Measurements from ENCODE around the gene HS2ST1. TPM values are rescaled to one million over a fixed set of nuclear protein-coding genes. Genes with fewer than 3 reads are reported as not detected.

The HS2ST1 gene
- total RNA-seq, 2 experiments from 2014 or later: 16.8 to 21.6 TPM

DNA sequence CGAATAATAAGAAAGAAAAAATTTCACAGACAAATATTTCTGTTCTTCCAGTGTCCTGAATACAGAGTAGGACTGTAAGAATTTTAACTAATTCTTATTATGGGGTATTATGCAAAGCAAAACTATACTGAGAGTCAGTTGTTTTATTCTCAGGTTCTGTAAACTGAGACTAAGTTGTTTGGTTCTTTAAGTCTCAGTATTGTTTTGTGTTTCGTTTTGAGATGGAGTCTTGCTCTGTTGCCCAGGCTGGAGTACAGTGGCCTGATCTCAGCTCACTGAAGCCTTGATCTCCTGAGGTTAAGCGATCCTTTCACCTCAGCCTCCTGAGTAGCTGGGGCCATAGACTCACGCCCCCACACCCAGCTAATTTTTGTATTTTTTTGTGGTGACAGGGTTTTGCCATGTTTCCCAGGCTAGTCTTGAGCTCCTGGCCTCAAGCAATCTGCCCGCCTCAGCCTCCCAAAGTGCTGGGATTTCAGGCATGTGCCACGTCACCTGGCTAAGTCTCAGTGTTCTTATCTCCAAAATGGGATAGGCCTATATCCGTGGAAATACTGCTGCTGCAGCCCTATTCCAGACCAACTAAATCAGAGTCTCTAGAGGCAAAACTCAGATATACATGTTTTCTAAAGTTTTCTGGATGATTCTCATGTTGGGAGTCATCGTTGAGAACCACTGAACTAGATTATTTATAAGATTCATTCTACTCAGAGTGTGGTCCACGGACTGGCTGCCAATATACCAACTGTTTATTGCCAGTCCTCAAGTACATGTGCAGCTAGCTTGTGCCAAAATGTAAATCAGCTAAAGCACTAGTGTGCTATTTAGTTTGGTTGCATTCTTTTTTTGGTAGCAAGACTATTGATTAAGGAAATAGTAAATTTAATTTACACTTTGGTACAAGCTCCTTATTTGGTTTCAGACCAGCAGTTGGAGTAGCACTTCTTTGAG is 116.6 kb downstream of the HS2ST1 start:
- ChIA-PET CTCF (no interaction called here), POLR2A (interaction anchor here (0.8 kb wide), 1 partner anchor 118 kb away, joined by 3 read pairs; no protein-coding TSS in a partner anchor)
- no peak for ATAC-seq
- Mint-ChIP-seq H3K4me1 (ENCODE audit: low read depth) (no peaks in the 10 kb centered on the region), H3K27ac (no peak overlapping the region), H3K36me3 (ENCODE audit: low read depth) (no peaks in the 10 kb centered on the region), H3K27me3 (no peaks in the 10 kb centered on the region), H3K4me3 (no peak overlapping the region), H3K9me3 (no peaks in the 10 kb centered on the region)
- TF ChIP-seq, protein P1, sequence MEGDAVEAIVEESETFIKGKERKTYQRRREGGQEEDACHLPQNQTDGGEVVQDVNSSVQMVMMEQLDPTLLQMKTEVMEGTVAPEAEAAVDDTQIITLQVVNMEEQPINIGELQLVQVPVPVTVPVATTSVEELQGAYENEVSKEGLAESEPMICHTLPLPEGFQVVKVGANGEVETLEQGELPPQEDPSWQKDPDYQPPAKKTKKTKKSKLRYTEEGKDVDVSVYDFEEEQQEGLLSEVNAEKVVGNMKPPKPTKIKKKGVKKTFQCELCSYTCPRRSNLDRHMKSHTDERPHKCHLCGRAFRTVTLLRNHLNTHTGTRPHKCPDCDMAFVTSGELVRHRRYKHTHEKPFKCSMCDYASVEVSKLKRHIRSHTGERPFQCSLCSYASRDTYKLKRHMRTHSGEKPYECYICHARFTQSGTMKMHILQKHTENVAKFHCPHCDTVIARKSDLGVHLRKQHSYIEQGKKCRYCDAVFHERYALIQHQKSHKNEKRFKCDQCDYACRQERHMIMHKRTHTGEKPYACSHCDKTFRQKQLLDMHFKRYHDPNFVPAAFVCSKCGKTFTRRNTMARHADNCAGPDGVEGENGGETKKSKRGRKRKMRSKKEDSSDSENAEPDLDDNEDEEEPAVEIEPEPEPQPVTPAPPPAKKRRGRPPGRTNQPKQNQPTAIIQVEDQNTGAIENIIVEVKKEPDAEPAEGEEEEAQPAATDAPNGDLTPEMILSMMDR (IDR thresholded peaks at IDR 0.05): no peak
- no peak for DNase-seq
- intact Hi-C loops (cut with micrococcal nuclease): no loop called here

DNA sequence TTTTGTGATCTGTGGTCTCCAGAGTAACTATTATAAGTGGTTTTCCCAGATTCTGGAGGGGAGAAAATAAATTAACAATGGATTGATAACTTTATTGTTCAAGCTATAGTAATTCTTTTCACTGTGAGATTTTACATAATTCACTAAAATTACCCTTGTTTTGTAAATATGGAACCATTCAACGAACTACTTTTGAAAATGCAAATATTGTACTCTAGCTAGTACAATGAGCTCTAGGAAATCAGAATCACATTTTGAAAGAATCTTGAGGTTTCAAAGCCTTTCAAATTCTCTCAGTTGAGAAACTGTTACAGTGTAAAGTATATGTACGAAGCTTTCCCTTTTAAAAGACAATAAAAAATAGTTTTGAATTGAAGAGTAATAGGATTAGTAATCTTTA is 119.9 kb downstream of the HS2ST1 start:
- TF ChIP-seq, protein P1 (IDR thresholded peaks at IDR 0.05): no peak
- no peak for DNase-seq
- ChIA-PET POLR2A (no interaction called here), CTCF (interaction anchor here (1.2 kb wide), 1 partner anchor 50 kb away, joined by 4 read pairs; no protein-coding TSS in a partner anchor)
- no peak overlapping the region for H3K4me3 Mint-ChIP-seq
- no peaks in the 10 kb centered on the region for H3K9me3 Mint-ChIP-seq
- H3K27ac Mint-ChIP-seq: no peak overlapping the region
- intact Hi-C loops (cut with micrococcal nuclease): no loop called here
- H3K27me3 Mint-ChIP-seq: no peaks in the 10 kb centered on the region
- ATAC-seq: no peak
- H3K36me3 Mint-ChIP-seq (ENCODE audit: low read depth): no peaks in the 10 kb centered on the region
- no peaks in the 10 kb centered on the region for H3K4me1 Mint-ChIP-seq (ENCODE audit: low read depth)

DNA sequence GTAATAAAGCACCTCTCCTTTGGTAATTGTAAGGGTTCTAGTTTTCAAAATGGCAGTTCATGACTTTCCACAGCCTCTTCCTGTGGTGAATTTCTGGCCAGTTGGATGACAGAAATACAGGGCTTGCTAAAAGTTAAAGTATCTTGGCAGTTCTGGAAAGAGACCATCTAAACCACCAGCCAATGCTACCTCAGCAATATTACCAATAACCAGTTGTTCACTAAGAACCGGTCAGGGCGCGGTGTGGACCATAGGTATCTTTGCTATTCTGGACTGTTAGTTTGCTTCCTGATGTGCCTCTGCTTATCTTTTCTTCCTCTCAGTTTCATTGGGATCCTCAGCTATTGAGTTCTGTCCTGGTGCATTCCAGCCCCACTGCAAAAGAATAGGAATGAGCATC is 124.7 kb downstream of the HS2ST1 start:
- intact Hi-C loops (cut with micrococcal nuclease): no loop called here
- Mint-ChIP-seq H3K4me3 (no peak overlapping the region), H3K9me3 (no peaks in the 10 kb centered on the region), H3K36me3 (ENCODE audit: low read depth) (no peaks in the 10 kb centered on the region), H3K27me3 (no peaks in the 10 kb centered on the region), H3K27ac (no peak overlapping the region), H3K4me1 (ENCODE audit: low read depth) (peaks cover 23% of the 10 kb centered on the region)
- ChIA-PET POLR2A (no interaction called here), CTCF (interaction anchor here (1.0 kb wide), 1 partner anchor 45 kb away, joined by 3 read pairs; no protein-coding TSS in a partner anchor)
- ATAC-seq (no peak), DNase-seq (no peak)
- TF ChIP-seq, protein P1 (IDR thresholded peaks at IDR 0.05): no peak

DNA sequence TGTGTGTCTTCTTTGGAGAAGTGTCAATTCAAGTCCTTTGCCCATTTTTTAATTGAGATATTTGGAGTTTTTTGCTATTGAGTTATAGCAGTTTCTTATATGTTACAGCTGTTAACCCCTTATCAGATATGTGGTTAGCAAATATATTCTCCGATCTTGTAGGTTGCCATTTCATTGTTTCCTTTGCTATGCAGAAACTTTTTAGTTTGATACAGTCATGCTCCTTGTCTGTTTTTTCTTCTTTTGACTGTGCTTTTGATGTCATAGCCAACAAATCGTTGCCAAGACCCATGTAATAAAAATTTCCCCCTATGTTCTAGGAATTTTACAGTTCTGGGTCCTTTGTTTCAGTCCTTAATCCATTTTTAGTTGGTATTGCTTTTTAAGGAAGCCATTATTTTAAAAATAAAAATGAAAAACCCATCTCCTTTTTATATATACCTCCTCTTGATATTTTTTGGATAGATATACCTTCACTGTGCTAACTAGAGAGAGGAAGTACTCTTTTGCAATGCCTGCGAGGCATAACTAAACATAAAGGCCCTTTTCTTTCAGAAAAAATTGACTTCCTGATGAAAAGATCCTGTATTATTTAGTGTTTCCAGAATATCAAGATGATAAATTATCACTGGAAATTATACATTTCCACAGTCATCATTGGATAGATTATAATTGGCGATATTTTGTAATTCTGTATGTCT is 127.8 kb downstream of the HS2ST1 start:
- DNase-seq: no peak
- H3K27ac Mint-ChIP-seq: peak overlapping the region; percentile 17

More for the DNA sequence above, 127.8 kb downstream of the HS2ST1 start:
- Mint-ChIP-seq H3K4me3 (no peak overlapping the region), H3K27me3 (no peaks in the 10 kb centered on the region), H3K4me1 (ENCODE audit: low read depth) (peaks cover 43% of the 10 kb centered on the region), H3K36me3 (ENCODE audit: low read depth) (peaks cover 8% of the 10 kb centered on the region), H3K9me3 (peaks cover 5% of the 10 kb centered on the region)
- ATAC-seq: no peak
- POLR2A ChIA-PET: no interaction called here
- TF ChIP-seq, protein P1 (IDR thresholded peaks at IDR 0.05): no peak
- CTCF ChIA-PET: no interaction called here
- intact Hi-C loops (cut with micrococcal nuclease): loop anchor here (10.0 kb wide), 1 partner anchor 127 kb away; the partner anchor contains the start of genes HS2ST1 and SELENOF
